OCI-LY3 (cell line): Measurements from ENCODE around the gene PLCB4.

Experiments used
- H2AFZ ChIP-seq: fragments of 200-600, 300-600 bp; shearing (Covaris generic); 2 replicates; pipeline ENCODE4 v1.6.0; 2014; ENCODE audit warnings: antibody characterized with exemption, low read depth, low read length
- H3K27ac ChIP-seq: fragments of 200-600, 300-600 bp; sonication (generic); 2 replicates; pipeline ENCODE4 v1.5.1; 2014; ENCODE audit warnings: mild to moderate bottlenecking, low read length, moderate library complexity, mixed read lengths
- H3K27me3 ChIP-seq: fragments of 200-600, 300-600 bp; sonication (generic); 2 replicates; pipeline ENCODE4 v1.6.1; 2014; ENCODE audit warnings: low read depth, low read length, mixed read lengths
- H3K36me3 ChIP-seq: fragments of 200-600, 300-600 bp; sonication (generic); replicated peaks from 2 replicates; pipeline ENCODE3; 2014; ENCODE audit warnings: low read depth, low read length, mixed read lengths
- H3K4me1 ChIP-seq: fragments of 300-600, 200-600 bp; sonication (generic); 2 replicates; pipeline ENCODE4 v1.6.1; 2014; ENCODE audit warnings: low read length, mixed read lengths
- H3K4me2 ChIP-seq: fragments of 200-600, 300-600 bp; sonication (generic); 2 replicates; pipeline ENCODE4 v1.6.1; 2014; ENCODE audit warnings: low read length, mixed read lengths
- H3K4me3 ChIP-seq: fragments of 300-600, 200-600 bp; sonication (generic); 2 replicates; pipeline ENCODE4 v1.5.1; 2014; ENCODE audit warnings: antibody characterized with exemption, mild to moderate bottlenecking, low read length, moderate library complexity
- H3K79me2 ChIP-seq: fragments of 300-600, 200-600 bp; shearing (Covaris generic); 2 replicates; pipeline ENCODE4 v1.6.1; 2014; ENCODE audit warnings: mild to moderate bottlenecking, low read length, mixed read lengths
- H3K9ac ChIP-seq: fragments of 300-600, 200-600 bp; shearing (Covaris generic); 2 replicates; pipeline ENCODE4 v1.6.0; 2014; ENCODE audit warnings: mild to moderate bottlenecking, low read length, moderate library complexity
- H3K9me3 ChIP-seq: fragments of 200-600, 300-600 bp; shearing (Covaris generic); 2 replicates; pipeline ENCODE4 v1.6.1; 2014; ENCODE audit warnings: low read length, mixed read lengths; ENCODE audit not compliant: insufficient read depth
- H4K20me1 ChIP-seq: fragments of 200-600, 300-600 bp; sonication (generic); 2 replicates; pipeline ENCODE4 v1.6.1; 2016; ENCODE audit warnings: low read length, mixed read lengths; ENCODE audit not compliant: insufficient read depth
- EZH2phosphoT487 ChIP-seq: fragments of 200-600 bp; shearing (Covaris generic); IDR thresholded peaks from 2 replicates; pipeline ENCODE4 v1.6.1; 2018; ENCODE audit warnings: antibody characterized with exemption, mixed run types, low read depth
- TF ChIP-seq, protein P1 (sequence below): fragments of 200-600, 300-600 bp; sonication (generic); IDR thresholded peaks from 2 replicates; pipeline ENCODE4 v1.5.1; 2014; ENCODE audit warnings: antibody characterized with exemption, low read length, low read depth

The PLCB4 gene

GRCh38 chr20:9322661-9323060 lies 253.8 kb downstream of the PLCB4 start:
- Histone ChIP-seq H3K27ac (no peak overlapping the region), H3K27me3 (no peaks in the 10 kb centered on the region), H2AFZ (no peak overlapping the region), H3K36me3 (no peaks in the 10 kb centered on the region), H3K79me2 (no peaks in the 10 kb centered on the region), H4K20me1 (no peaks in the 10 kb centered on the region), H3K9ac (no peak overlapping the region), H3K4me1 (no peaks in the 10 kb centered on the region), H3K4me3 (no peak overlapping the region), H3K4me2 (no peak overlapping the region), H3K9me3 (no peaks in the 10 kb centered on the region)
- TF ChIP-seq, protein P1, sequence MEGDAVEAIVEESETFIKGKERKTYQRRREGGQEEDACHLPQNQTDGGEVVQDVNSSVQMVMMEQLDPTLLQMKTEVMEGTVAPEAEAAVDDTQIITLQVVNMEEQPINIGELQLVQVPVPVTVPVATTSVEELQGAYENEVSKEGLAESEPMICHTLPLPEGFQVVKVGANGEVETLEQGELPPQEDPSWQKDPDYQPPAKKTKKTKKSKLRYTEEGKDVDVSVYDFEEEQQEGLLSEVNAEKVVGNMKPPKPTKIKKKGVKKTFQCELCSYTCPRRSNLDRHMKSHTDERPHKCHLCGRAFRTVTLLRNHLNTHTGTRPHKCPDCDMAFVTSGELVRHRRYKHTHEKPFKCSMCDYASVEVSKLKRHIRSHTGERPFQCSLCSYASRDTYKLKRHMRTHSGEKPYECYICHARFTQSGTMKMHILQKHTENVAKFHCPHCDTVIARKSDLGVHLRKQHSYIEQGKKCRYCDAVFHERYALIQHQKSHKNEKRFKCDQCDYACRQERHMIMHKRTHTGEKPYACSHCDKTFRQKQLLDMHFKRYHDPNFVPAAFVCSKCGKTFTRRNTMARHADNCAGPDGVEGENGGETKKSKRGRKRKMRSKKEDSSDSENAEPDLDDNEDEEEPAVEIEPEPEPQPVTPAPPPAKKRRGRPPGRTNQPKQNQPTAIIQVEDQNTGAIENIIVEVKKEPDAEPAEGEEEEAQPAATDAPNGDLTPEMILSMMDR = no peak
- TF ChIP-seq EZH2phosphoT487 = no peak

GRCh38 chr20:9323622-9324021 lies 254.7 kb downstream of the PLCB4 start:
- no peaks in the 10 kb centered on the region for H3K36me3 ChIP-seq
- no peak overlapping the region for H3K27ac ChIP-seq
- no peak overlapping the region for H3K4me3 ChIP-seq
- no peak overlapping the region for H2AFZ ChIP-seq
- no peak overlapping the region for H3K9ac ChIP-seq
- no peaks in the 10 kb centered on the region for H3K4me1 ChIP-seq
- H3K4me2 ChIP-seq = no peak overlapping the region
- H3K79me2 ChIP-seq = no peaks in the 10 kb centered on the region
- no peaks in the 10 kb centered on the region for H3K27me3 ChIP-seq
- H4K20me1 ChIP-seq = no peaks in the 10 kb centered on the region
- H3K9me3 ChIP-seq = no peaks in the 10 kb centered on the region
- TF ChIP-seq, protein P1 = no peak
- no peak for TF ChIP-seq EZH2phosphoT487

DNA sequence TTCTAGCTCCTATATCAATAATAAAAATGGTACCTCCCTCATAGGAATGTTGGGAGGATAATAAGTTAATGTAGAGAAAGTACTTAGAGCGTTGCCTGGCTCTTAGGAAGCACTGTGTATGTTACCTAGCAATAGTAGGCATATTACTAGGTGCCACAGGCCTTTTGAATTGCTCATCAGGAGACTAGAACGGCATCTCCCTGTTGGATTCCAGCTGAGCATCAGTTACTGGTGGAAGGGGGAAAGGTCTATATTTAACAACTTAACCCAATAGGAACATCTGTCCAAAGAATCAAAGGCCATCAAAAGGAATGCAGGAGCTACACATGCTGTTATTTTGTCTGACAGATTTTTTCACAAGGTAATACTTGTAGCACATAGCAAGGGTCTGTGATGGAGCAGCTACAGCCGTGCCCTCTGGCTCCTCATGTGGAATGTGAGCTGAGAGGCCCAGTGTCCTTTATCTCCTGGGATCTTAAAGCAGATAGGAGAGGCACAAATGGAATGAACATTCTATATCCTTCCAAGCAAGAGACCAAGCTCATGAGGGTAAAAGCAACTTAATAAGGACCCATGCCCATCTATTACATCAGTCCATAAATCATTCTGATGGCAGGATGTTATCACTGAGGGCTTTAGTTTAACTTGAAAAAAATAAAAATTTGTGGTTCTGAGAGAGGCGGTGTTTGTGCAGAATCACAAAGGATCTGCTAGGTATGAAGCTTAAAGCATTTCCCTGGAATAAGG lies 260.6 kb downstream of the PLCB4 start:
- Histone ChIP-seq H4K20me1 (no peaks in the 10 kb centered on the region), H3K9ac (no peak overlapping the region), H2AFZ (no peak overlapping the region), H3K4me3 (no peak overlapping the region), H3K27ac (no peak overlapping the region), H3K9me3 (no peaks in the 10 kb centered on the region), H3K27me3 (no peaks in the 10 kb centered on the region), H3K4me2 (no peak overlapping the region), H3K79me2 (no peaks in the 10 kb centered on the region), H3K4me1 (no peaks in the 10 kb centered on the region), H3K36me3 (no peaks in the 10 kb centered on the region)
- TF ChIP-seq, protein P1 = no peak
- TF ChIP-seq EZH2phosphoT487 = no peak

DNA sequence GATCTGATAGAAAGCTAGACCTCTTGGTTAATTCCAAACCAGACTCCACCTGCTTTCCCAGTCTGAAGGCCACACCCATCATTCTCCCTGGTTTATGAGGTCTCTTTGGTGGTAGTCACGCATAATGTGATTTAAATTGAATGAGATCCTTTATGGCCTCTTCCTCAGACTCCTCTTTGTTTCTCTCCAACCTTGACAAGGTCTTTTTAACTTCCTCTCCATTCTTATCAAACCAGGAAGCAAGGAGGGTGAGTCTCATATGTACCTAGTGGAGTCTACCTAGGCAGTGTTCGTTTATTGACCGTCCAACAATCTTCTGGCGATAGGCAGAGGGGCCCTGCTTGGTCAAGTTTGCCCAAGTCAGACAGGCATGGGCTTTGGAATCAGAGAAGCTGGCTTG lies 261.3 kb downstream of the PLCB4 start:
- no peaks in the 10 kb centered on the region for H3K36me3 ChIP-seq
- no peak overlapping the region for H3K4me2 ChIP-seq
- TF ChIP-seq EZH2phosphoT487 = no peak
- TF ChIP-seq, protein P1 = no peak
- H3K27me3 ChIP-seq = no peaks in the 10 kb centered on the region
- H3K9me3 ChIP-seq = no peaks in the 10 kb centered on the region; the same call in 1 of the 2 replicates
- no peak overlapping the region for H3K27ac ChIP-seq
- no peak overlapping the region for H3K4me3 ChIP-seq
- no peak overlapping the region for H3K9ac ChIP-seq
- H3K4me1 ChIP-seq = no peaks in the 10 kb centered on the region
- H3K79me2 ChIP-seq = no peaks in the 10 kb centered on the region
- H4K20me1 ChIP-seq = no peaks in the 10 kb centered on the region
- no peak overlapping the region for H2AFZ ChIP-seq
